ENCODE measurements around the gene NUDT16. TPM values are rescaled to one million over a fixed set of nuclear protein-coding genes. Genes with fewer than 3 reads are reported as not detected.
A peak's percentile ranks its signal among the peaks of the same experiment; 100 is the strongest.

NUDT16 gene
- total and polyA plus RNA-seq, 9 of the 15 experiments (the other 6 are each of a cell fraction or from before 2014, with no cell fraction given), result 1.5 to 11.4 (median 7.6) TPM

DNA sequence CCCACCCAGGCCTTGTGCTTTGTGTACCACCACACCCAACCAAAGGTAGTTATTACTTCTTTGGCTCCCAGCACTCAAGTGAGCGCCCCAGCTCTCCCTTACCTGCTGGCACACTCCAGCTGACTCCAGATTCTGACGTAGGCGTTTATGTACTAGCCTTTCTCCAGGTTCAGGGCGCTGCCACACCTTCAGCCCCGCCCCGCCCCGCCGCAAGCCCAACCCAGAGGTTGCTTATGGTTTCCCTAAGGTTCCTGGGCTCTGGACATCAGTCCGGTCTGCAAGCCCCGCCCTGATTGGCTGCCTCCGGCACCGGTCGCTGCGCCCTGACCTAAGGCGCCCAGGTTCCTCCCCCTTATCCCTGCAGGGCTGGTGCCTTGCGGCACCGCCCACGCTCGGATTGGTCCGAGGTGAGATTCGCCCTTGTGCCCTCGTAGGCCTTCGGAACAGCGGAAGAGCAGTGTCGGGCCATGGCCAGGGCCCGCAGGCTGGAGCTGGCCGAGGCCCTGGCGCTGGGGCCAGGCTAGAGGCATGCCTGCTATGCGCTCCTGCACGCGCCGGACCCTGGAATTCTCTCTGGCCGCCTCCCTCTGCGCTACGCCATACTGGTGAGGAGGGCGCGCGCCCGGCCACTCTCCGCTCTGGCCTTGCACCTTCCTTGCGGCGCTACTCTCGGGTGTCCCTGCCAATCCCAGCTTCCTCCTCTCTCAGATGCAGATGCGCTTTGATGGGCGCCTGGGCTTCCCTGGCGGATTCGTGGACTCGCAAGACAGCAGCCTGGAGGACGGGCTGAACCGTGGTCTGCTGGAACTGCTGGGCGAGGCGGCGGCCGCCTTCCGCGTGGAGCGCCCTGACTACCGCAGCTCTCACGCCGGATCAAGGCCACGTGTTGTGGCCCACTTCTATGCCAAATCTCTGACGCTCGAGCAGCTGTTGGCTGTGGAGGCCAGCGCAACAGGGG lies 19.8 kb upstream of the NUDT16 start (continued):
- TF ChIP-seq, protein P1, sequence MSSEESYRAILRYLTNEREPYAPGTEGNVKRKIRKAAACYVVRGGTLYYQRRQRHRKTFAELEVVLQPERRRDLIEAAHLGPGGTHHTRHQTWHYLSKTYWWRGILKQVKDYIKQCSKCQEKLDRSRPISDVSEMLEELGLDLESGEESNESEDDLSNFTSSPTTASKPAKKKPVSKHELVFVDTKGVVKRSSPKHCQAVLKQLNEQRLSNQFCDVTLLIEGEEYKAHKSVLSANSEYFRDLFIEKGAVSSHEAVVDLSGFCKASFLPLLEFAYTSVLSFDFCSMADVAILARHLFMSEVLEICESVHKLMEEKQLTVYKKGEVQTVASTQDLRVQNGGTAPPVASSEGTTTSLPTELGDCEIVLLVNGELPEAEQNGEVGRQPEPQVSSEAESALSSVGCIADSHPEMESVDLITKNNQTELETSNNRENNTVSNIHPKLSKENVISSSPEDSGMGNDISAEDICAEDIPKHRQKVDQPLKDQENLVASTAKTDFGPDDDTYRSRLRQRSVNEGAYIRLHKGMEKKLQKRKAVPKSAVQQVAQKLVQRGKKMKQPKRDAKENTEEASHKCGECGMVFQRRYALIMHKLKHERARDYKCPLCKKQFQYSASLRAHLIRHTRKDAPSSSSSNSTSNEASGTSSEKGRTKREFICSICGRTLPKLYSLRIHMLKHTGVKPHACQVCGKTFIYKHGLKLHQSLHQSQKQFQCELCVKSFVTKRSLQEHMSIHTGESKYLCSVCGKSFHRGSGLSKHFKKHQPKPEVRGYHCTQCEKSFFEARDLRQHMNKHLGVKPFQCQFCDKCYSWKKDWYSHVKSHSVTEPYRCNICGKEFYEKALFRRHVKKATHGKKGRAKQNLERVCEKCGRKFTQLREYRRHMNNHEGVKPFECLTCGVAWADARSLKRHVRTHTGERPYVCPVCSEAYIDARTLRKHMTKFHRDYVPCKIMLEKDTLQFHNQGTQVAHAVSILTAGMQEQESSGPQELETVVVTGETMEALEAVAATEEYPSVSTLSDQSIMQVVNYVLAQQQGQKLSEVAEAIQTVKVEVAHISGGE (CRISPR knock-in tag; IDR thresholded peaks at IDR 0.05), result no peak
- no peak for TF ChIP-seq MECOM (CRISPR knock-in tag; IDR thresholded peaks at IDR 0.05)
- no peak for TF ChIP-seq ATF1 (CRISPR knock-in tag; IDR thresholded peaks at IDR 0.05)
- peak; percentile 40; the same call in 1 of the 2 replicates for TF ChIP-seq ATF1 (tag; IDR thresholded peaks at IDR 0.05)
- no peak for TF ChIP-seq SREBF2 (CRISPR knock-in tag; IDR thresholded peaks at IDR 0.05)
- TF ChIP-seq, protein P2, sequence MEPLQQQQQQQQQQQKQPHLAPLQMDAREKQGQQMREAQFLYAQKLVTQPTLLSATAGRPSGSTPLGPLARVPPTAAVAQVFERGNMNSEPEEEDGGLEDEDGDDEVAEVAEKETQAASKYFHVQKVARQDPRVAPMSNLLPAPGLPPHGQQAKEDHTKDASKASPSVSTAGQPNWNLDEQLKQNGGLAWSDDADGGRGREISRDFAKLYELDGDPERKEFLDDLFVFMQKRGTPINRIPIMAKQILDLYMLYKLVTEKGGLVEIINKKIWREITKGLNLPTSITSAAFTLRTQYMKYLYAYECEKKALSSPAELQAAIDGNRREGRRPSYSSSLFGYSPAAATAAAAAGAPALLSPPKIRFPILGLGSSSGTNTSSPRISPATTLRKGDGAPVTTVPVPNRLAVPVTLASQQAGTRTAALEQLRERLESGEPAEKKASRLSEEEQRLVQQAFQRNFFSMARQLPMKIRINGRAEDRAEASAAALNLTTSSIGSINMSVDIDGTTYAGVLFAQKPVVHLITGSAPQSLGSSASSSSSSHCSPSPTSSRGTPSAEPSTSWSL (CRISPR knock-in tag; IDR thresholded peaks at IDR 0.05; ENCODE audit: borderline replicate concordance), result no peak
- TF ChIP-seq, protein P3, sequence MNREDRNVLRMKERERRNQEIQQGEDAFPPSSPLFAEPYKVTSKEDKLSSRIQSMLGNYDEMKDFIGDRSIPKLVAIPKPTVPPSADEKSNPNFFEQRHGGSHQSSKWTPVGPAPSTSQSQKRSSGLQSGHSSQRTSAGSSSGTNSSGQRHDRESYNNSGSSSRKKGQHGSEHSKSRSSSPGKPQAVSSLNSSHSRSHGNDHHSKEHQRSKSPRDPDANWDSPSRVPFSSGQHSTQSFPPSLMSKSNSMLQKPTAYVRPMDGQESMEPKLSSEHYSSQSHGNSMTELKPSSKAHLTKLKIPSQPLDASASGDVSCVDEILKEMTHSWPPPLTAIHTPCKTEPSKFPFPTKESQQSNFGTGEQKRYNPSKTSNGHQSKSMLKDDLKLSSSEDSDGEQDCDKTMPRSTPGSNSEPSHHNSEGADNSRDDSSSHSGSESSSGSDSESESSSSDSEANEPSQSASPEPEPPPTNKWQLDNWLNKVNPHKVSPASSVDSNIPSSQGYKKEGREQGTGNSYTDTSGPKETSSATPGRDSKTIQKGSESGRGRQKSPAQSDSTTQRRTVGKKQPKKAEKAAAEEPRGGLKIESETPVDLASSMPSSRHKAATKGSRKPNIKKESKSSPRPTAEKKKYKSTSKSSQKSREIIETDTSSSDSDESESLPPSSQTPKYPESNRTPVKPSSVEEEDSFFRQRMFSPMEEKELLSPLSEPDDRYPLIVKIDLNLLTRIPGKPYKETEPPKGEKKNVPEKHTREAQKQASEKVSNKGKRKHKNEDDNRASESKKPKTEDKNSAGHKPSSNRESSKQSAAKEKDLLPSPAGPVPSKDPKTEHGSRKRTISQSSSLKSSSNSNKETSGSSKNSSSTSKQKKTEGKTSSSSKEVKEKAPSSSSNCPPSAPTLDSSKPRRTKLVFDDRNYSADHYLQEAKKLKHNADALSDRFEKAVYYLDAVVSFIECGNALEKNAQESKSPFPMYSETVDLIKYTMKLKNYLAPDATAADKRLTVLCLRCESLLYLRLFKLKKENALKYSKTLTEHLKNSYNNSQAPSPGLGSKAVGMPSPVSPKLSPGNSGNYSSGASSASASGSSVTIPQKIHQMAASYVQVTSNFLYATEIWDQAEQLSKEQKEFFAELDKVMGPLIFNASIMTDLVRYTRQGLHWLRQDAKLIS (CRISPR knock-in tag; IDR thresholded peaks at IDR 0.05), result no peak
- TF ChIP-seq, protein P4, sequence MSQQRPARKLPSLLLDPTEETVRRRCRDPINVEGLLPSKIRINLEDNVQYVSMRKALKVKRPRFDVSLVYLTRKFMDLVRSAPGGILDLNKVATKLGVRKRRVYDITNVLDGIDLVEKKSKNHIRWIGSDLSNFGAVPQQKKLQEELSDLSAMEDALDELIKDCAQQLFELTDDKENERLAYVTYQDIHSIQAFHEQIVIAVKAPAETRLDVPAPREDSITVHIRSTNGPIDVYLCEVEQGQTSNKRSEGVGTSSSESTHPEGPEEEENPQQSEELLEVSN (IDR thresholded peaks at IDR 0.05; ENCODE audit: borderline replicate concordance in 1 of 2, extremely low read depth in 1 of 2, insufficient read depth in 1 of 2, insufficient read length in 1 of 2, low read depth in 1 of 2, low read length in 1 of 2, poor library complexity in 1 of 2, severe bottlenecking in 1 of 2), result peak in 1 of 2 experiments; percentile 29
- TF ChIP-seq ZFX (CRISPR knock-in tag; IDR thresholded peaks at IDR 0.05), result peak; percentile 83
- TF ChIP-seq ZNF347 (CRISPR knock-in tag; IDR thresholded peaks at IDR 0.05; ENCODE audit: low read depth), result no peak
- TF ChIP-seq, protein P5, sequence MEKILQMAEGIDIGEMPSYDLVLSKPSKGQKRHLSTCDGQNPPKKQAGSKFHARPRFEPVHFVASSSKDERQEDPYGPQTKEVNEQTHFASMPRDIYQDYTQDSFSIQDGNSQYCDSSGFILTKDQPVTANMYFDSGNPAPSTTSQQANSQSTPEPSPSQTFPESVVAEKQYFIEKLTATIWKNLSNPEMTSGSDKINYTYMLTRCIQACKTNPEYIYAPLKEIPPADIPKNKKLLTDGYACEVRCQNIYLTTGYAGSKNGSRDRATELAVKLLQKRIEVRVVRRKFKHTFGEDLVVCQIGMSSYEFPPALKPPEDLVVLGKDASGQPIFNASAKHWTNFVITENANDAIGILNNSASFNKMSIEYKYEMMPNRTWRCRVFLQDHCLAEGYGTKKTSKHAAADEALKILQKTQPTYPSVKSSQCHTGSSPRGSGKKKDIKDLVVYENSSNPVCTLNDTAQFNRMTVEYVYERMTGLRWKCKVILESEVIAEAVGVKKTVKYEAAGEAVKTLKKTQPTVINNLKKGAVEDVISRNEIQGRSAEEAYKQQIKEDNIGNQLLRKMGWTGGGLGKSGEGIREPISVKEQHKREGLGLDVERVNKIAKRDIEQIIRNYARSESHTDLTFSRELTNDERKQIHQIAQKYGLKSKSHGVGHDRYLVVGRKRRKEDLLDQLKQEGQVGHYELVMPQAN (IDR thresholded peaks at IDR 0.05; ENCODE audit: borderline replicate concordance), result 0 out of 2 replicates have a peak, but pooled peaks have one; percentile 24
- no peak for TF ChIP-seq ZC3H8 (IDR thresholded peaks at IDR 0.05)
- no peak for TF ChIP-seq PURB (CRISPR knock-in tag; IDR thresholded peaks at IDR 0.05; ENCODE audit: low read depth)

Measured in K562 (cell line).